GM21737 (cell line): ENCODE measurements around the gene GSTP1.
A peak's percentile ranks its signal among the peaks of the same experiment; 100 is the strongest.
"Not testable (repeated sequence)": the region's sequence is repeated elsewhere in the genome, so short reads cannot be mapped to it uniquely, and the experiment has no call there.

Experiments
- ATAC-seq: cut with Tn5 transposase; IDR thresholded peaks from one replicate; pipeline ENCODE4 v1.9.1; 2021; ENCODE audit warnings: mild to moderate bottlenecking, moderate library complexity; ENCODE audit not compliant: unreplicated experiment

GSTP1 gene

DNA sequence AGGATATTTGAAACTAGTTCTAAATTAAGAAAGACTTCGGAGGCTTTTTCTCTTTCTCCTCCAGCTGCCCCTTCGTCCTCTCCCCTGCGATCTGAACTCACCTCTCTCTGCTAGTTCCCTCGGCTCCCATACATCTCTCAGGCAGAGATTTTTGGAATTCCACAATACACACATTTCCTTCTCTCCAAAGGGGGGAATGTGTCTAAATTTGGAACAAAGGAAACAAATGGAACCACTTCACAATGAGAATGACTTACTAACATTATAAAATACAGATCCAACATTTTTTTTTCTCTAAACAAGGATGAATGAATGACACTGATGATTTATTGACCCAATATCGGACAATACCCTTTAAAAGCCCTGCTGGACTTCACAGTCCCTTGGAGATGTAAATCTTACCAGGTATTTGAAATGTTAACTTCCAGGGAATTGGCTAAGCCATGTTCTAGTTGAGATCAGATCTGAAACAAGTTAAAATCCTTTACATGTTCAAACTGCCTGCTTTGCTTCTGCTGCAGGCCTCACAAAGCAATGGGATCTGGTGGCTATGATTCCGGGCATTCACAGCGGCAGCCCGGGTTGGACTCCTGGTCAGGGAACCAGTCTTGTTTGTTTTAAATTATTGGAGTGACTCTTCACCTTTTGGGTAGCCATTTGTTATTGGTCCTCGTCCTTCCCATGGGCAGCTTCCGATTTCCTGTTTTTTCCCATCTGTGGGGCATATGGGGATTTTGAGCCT, 20.5 kb upstream of the GSTP1 start:
- ATAC-seq, result no peak

DNA sequence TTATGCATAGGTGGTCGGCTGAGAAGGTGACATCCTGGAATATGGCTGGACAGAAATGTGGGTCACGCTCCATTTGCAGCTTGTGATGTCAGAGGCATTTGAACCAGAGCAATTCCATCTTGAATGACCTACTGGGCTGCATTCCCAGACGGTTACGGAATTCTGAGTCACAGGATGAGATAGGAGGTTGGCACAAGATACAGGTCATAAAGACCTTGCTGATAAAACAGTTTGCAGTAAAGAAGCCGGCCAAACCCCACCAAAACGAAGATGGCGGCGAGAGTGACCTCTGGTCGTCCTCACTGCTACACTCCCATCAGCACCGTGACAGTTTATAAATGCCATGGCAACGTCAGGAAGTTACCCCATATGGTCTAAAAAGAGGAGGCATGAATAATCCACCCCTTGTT, 19.9 kb upstream of the GSTP1 start:
- not testable (repeated sequence) for ATAC-seq

DNA sequence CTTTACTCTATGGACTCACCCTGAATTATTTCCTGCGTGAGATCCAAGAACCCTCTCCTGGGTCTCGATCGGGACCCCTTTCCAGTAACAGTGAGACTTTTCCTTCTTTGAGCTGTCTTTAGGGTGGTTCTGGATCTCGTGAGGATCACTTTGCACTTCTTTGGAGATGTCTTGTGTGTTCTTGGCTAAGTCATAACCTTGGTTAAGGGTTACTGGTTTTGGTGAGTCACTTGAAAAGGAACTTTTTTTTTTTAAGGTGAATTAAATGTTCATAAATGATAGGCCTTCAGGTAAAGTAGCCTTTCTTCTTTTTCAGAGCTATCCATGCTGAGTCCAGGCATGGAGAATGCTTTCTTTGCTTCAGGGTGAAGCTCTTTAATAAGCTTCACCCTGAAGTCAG, 19.4 kb upstream of the GSTP1 start:
- no peak for ATAC-seq

DNA sequence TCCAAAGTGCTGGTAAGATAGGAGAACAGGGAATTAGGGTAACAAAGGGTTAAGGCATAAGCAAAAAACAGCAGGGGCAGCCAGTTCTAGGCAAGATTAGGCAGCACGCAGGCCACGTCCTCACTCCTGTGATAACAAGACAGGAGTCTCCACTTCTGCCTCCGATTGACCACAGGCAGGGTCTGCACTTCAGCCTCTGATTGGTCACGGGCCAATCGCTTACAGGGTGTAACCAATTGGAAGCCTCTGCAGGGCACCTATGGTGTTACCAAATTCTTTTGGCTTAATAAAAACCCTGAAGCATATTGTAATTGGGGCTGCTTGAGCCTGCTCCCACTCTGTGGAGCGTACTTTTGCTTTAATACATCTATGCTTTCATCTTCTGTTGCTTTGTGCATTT, 12.2 kb upstream of the GSTP1 start:
- no peak for ATAC-seq

DNA sequence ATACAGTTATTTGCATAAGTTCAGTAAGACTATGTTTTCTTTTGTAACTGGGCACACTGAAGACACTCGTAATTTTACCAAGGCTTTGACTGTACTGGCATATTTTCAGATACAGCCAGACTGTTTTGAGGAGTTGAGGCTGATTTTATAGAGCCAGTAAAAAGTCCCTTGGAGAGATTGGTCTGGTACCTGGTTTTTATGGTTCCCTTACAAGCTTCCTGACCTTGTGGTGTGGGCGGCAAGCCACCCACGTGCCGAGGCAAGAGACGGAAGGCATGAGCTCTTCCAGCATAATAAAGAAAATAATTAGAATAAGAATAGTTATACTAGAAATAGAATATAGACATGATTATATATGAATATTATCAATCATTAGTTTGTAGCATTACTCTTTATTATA, 11.3 kb upstream of the GSTP1 start:
- no peak for ATAC-seq

DNA sequence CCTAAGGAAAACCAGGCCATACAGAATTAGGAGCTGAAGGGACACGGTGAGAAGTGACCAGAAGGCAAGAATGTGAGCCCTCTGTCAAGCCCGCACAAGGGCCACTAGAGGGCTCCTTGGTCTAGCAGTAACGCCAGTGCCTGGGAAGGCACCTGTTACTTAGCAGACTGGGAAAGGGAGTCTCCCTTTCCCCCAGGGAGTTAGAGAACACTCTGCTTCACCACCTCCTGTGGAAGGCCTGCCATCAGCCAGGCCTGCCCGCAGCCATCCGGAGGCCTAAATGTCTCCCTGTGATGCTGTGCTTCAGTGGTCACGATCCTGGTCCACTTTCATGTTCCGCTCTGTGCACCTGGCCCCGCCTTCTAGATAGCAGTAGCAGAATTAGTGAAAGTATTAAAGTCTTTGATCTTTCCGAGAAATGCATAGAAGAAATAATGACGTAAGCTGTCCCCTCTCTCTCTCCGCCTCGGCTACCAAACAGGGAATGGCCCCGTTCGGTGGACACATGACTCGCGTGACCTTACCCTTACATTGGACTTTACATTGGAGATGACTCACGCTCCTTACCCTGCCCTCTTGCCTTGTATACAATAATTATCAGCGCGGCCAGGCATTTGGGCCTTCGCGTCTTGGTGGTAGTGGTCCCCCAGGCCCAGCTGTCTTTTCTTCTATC, 10.7 kb upstream of the GSTP1 start:
- no peak for ATAC-seq

DNA sequence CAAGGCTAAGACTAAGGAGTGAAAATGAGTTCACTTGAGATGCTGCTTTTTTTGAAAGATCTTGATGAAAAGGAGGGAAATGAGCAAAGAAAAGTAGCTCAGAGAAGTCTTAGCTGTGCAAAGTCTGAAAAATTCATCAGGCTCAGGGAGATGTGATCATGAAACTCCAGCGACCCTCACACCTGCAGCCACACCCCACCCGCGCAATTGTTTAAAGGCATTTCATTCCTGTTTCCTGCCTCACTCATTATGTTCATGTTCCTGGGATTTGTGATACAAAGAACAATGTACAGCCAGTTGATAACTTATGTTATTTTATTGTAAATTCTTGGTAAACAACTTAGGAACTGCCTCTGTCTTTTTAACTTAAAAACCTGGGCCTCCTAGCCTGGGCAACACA, 8.7 kb upstream of the GSTP1 start:
- ATAC-seq, result no peak

DNA sequence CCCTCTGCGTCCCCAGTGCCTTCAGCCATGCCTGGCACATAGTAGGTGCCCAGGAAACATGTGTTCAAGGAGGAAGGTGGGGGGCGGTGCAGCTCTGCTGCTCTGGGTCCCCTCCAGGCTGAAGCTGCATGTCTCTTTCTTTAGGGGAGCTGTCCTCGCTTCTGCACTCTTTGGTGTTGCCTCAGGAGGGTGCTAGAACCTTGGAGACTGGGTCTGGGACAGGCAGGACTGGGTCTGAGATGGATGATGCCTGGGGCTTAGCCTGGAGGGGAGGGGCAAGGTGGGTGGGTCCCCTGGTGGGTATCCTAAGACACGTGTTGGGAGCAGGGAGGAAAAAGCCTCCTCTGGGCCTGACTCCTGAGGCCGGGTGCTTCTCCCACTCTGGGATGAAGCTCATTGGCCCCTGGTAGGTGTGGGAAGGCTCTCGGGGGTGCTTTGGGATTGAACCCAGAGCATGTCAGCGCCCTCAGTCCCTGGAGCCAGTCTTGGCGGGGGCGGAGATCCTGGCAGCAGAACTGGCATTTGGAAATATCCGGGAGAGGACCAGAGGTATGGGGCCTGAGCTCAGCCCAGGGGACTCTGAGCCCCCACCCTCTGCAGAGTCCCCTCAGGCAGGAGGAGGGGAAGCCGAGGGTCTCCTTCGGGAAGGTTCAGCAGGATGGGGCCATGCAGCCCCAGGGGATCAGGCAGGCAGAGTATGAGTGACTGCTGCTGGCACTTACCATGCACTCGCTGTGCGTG, 6.7 kb upstream of the GSTP1 start:
- no peak for ATAC-seq

DNA sequence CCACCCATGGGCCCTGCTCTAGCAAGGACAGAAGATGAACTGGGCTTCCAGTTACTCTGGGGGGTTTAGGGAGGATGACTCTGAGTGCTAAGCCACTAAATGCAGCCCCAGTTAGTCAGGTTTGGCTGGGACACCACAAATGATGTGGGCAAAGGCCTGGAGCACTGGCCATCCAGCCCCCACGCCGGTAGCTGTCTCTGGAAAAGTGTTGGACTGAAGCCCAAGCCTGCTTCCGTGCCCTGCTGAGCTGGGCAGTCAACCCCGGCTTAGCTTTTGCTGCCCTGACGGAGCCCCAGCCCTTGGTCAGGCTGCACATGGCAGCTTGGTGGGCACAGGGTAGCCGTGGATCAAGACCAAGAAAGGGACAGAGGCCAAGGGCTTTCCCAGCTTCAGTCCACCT, 5.7 kb upstream of the GSTP1 start:
- no peak for ATAC-seq

DNA sequence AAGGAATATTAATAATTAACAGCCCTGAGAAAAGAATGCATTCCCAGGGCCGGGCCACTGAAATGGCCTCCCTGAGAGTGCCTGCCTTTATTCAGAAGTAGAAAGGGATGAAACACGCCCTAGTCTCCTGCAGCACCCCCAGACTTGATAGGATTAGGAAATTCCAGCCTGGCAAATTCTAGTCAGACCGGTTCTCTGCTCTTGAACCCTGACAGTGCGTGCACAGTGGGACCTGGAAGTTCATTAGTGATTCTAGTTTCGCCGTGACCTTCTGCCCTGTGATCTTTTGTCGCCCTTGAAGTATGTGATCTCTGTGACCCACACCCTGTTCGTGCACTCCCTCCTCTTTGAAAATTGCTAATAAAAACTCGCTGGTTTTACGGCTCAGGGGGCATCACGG, 2.1 kb upstream of the GSTP1 start:
- ATAC-seq, result no peak

DNA sequence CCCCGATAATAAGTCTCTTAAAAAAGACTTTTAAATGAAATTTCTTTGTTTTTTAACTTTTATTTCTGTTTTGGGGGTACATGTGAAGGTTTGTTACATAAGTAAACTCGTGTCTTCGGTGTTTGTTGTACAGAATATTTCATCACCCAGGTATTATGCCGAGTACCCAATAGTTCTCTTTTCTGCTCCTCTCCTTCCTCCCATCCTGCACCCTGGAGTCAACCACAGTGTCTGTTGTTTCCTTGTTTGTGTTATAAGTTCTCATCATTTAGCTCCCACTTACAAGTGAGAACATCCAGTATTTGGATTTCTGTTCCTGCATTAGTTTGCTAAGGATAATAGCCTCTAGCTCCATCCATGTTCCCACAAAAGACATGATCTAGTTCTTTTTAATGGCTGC, 1.6 kb upstream of the GSTP1 start:
- ATAC-seq, result no peak

DNA sequence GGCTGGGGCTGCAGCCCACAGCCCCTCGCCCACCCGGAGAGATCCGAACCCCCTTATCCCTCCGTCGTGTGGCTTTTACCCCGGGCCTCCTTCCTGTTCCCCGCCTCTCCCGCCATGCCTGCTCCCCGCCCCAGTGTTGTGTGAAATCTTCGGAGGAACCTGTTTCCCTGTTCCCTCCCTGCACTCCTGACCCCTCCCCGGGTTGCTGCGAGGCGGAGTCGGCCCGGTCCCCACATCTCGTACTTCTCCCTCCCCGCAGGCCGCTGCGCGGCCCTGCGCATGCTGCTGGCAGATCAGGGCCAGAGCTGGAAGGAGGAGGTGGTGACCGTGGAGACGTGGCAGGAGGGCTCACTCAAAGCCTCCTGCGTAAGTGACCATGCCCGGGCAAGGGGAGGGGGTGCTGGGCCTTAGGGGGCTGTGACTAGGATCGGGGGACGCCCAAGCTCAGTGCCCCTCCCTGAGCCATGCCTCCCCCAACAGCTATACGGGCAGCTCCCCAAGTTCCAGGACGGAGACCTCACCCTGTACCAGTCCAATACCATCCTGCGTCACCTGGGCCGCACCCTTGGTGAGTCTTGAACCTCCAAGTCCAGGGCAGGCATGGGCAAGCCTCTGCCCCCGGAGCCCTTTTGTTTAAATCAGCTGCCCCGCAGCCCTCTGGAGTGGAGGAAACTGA, 731 bp downstream of the GSTP1 start:
- no peak for ATAC-seq

DNA sequence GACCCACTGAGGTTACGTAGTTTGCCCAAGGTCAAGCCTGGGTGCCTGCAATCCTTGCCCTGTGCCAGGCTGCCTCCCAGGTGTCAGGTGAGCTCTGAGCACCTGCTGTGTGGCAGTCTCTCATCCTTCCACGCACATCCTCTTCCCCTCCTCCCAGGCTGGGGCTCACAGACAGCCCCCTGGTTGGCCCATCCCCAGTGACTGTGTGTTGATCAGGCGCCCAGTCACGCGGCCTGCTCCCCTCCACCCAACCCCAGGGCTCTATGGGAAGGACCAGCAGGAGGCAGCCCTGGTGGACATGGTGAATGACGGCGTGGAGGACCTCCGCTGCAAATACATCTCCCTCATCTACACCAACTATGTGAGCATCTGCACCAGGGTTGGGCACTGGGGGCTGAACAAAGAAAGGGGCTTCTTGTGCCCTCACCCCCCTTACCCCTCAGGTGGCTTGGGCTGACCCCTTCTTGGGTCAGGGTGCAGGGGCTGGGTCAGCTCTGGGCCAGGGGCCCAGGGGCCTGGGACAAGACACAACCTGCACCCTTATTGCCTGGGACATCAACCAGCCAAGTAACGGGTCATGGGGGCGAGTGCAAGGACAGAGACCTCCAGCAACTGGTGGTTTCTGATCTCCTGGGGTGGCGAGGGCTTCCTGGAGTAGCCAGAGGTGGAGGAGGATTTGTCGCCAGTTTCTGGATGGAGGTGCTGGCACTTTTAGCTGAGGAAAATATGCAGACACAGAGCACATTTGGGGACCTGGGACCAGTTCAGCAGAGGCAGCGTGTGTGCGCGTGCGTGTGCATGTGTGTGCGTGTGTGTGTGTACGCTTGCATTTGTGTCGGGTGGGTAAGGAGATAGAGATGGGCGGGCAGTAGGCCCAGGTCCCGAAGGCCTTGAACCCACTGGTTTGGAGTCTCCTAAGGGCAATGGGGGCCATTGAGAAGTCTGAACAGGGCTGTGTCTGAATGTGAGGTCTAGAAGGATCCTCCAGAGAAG, 1.6 kb downstream of the GSTP1 start:
- ATAC-seq, result no peak

DNA sequence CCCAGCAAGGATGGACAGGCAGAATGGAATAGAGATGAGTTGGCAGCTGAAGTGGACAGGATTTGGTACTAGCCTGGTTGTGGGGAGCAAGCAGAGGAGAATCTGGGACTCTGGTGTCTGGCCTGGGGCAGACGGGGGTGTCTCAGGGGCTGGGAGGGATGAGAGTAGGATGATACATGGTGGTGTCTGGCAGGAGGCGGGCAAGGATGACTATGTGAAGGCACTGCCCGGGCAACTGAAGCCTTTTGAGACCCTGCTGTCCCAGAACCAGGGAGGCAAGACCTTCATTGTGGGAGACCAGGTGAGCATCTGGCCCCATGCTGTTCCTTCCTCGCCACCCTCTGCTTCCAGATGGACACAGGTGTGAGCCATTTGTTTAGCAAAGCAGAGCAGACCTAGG, 2.3 kb downstream of the GSTP1 start:
- ATAC-seq, result no peak

DNA sequence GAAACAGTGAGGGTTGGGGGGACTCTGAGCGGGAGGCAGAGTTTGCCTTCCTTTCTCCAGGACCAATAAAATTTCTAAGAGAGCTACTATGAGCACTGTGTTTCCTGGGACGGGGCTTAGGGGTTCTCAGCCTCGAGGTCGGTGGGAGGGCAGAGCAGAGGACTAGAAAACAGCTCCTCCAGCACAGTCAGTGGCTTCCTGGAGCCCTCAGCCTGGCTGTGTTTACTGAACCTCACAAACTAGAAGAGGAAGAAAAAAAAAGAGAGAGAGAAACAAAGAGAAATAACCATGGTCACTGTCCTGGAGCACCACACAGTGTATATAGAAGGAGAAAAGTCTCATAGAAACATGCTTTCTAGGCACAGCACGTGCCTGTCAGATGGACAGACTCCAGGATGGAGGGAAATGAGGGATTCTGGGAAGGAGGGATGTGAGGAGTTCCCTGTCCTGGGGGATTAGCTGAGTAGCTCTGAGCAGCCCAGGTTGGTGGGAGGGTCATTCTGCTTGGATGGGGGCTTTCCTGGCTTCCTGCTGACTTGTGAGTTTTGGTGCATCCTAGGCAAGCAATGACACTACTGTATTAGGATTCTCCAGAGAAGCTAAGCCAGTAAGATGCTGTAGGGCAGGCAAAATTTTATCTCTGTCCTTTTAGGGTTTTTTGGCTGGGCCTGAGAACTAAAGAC, 3.1 kb downstream of the GSTP1 start:
- no peak for ATAC-seq

DNA sequence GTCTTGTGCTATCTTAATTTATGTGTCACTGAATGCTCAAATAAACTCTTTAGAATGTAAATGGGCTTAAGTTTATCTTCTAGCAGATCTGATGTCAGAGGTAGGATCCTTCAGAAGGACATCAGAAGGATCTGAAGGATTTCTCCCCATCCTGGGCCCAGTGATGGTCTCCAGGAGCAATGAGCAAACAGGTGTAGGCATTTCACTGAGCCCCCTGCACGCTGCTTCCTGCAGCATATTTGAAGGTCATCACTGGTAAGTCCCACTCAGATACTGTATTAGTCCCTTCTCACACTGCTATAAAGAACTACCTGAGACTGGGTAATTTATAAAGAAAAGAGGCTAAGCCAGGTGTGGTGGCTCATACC, 4.5 kb downstream of the GSTP1 start:
- ATAC-seq, result peak; percentile 25

DNA sequence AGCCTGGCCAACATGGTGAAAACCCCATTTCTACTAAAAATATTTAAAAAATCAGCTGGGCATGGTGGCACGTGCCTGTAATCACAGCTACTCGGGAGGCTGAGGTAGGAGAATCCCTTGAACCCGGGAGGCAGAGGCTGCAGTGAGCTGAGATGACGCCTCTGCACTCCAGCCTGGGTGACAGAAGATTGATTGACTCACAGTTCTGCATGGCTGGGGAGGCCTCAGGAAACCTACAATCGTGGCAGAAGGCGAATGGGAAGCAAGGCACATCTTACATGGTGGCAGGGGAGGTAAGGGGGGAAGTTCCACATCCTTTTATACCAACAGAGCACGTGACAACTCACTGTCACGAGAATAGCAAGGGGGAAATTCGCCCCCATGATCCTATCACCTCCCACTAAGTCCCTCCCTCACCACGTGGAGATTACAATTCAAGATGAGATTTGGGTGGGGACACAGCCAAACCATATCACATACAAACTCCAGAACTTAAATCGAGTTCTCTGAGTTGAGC, 5.3 kb downstream of the GSTP1 start:
- ATAC-seq, result not testable (repeated sequence)

DNA sequence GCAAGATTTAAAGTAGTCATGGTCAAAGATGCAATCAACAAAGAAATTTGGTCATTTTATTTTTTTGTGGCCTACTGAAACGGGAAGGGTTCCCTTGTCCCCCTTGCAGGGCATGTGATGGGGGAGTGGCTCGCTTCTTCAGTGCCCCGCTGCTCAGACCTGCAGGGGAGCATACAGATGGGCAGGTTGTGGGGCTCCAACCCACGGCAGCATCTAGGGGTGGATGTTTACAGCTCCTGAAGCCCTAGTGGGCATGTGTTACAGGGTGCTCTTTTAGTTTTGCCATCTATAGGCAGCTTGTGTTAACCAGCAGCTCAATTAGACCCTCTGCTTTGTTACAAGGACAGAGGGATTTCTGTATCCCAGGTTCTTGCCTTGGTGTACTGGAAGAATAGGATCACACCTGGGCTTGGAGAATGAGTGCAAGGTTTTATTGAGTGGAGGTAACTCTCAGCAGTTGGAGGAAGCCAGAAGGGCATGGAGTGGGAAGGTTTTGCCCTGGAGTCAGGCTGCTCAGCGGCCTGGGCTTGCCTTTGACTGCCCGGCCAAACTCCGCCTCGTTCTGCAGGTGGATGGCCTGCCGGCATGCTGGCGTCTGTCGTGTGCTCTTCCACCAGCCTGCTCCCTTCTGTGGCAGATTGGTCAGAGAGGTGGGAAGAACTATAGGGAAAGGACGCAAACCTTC, 9.4 kb downstream of the GSTP1 start:
- ATAC-seq, result no peak

DNA sequence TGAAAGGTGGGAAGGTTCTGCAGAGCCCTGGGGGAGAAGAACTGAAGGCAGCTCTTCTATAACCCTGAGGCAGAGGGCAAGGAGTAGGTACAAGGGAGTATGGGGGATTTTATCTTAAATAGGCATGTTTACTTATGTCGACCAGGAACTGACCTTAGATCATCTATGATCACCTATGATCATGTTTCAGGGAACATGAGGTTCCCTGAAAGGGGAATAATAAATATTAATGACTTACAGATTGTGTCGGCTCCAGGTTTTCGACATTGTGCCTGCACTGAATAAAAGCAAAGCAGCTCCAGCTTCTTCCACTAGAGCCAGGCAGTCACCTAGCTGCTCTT, 9.9 kb downstream of the GSTP1 start:
- ATAC-seq, result no peak
